ENCODE results near the gene SNX1. TPM values are rescaled to one million over a fixed set of nuclear protein-coding genes. Genes with fewer than 3 reads are reported as not detected.

The SNX1 gene
- polyA plus RNA-seq, 1 donor (not counting 4 experiments of a cell fraction or from before 2014, with no cell fraction given): 90.2 TPM

GRCh38 chr15:64164436-64164835 is 68.7 kb downstream of the SNX1 start:
- Histone ChIP-seq H3K9me1 (ENCODE audit: control insufficient read depth, extremely low read depth, insufficient read depth, low read length) (peaks cover 2% of the 10 kb centered on the region), H3K4me1 (ENCODE audit: control insufficient read depth, extremely low read depth, insufficient read depth, low read length) (peaks cover 25% of the 10 kb centered on the region), H4K20me1 (ENCODE audit: control insufficient read depth, extremely low read depth, insufficient read depth, low read length) (peaks cover 9% of the 10 kb centered on the region), H3K27ac (ENCODE audit: control insufficient read depth, insufficient read depth, low read length) (no peak overlapping the region), H3K4me3 (ENCODE audit: control insufficient read depth in 2 of 3, extremely low read depth in 1 of 3, insufficient read depth in 2 of 3, low read depth in 1 of 3, low read length in 3 of 3) (no peak overlapping the region), H3K27me3 (ENCODE audit: control insufficient read depth, extremely low read depth, insufficient read depth, low read length) (no peaks in the 10 kb centered on the region), H3K79me2 (ENCODE audit: control insufficient read depth, insufficient read depth, low read length) (peaks cover 28% of the 10 kb centered on the region), H3K36me3 (ENCODE audit: control insufficient read depth in 2 of 2, extremely low read depth in 1 of 2, insufficient read depth in 2 of 2, low read length in 2 of 2) (peaks cover 13 to 18% of the 10 kb centered on the region in 2 experiments), H2AFZ (ENCODE audit: control insufficient read depth, low read length) (no peak overlapping the region), H3K9me3 (ENCODE audit: control insufficient read depth, low read depth, low read length) (no peaks in the 10 kb centered on the region), H3K9ac (ENCODE audit: control insufficient read depth, extremely low read depth, insufficient read depth, low read length) (no peak overlapping the region), H3K4me2 (ENCODE audit: control insufficient read depth, extremely low read depth, insufficient read depth, low read depth, low read length) (no peak overlapping the region)
- FAIRE-seq (no peak), DNase-seq (ENCODE audit: low read depth, low spot score) (no peak)
- TF ChIP-seq CTCF (optimal IDR thresholded peaks at IDR 0.05 in 1 of 3, IDR thresholded peaks at IDR 0.05 in 1 of 3, conservative IDR thresholded peaks at IDR 0.05 in 1 of 3; ENCODE audit: extremely low read depth in 1 of 3, insufficient read depth in 2 of 3, low read length in 3 of 3) (no peak), EZH2 (IDR thresholded peaks at IDR 0.05; ENCODE audit: low read length) (no peak)
- dilution Hi-C loops (cut with MboI; ENCODE audit: extremely low pct_ligation_motif_present, low sequenced_read_pairs): no loop called here

DNA sequence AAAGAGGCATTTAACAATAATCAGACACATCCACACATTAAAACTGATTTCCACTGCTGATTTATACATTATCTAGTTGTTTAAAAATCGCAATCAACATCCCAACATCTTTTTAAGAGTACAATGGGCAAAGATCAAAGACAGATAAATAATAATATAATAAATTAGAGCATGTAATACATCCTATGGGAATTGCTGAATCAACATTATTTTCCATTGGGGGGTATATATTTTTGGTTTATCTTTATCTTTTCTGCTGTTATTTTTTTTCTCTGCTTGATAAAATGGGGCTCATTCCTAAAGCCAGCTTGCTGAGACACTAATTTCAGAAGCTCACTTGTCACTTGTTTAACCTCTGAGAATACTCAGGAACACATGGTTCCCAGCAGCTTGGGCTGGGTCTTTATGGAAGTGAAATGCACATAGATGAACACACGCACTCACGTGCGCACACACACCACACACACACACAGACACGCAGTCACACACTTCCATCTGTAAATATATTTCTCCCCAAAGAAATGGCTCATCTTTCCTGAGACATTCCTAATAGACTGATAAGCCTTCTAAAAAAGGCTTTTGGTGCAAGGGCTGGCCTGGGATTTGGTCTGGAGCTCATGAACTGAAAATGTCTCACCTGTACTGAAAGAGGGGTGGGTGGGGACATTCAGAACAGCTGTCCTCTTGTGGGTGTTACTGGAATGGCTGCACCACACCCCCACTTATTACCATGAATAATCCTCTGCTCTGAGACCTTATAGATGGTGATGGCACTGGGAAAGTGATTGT is 70.5 kb downstream of the SNX1 start:
- Histone ChIP-seq H3K36me3 (ENCODE audit: control insufficient read depth in 2 of 2, extremely low read depth in 1 of 2, insufficient read depth in 2 of 2, low read length in 2 of 2) (peaks cover 9 to 13% of the 10 kb centered on the region in 2 experiments), H3K27me3 (ENCODE audit: control insufficient read depth, extremely low read depth, insufficient read depth, low read length) (no peaks in the 10 kb centered on the region), H3K9me1 (ENCODE audit: control insufficient read depth, extremely low read depth, insufficient read depth, low read length) (no peaks in the 10 kb centered on the region), H3K9me3 (ENCODE audit: control insufficient read depth, low read depth, low read length) (no peaks in the 10 kb centered on the region), H3K79me2 (ENCODE audit: control insufficient read depth, insufficient read depth, low read length) (peaks cover 15% of the 10 kb centered on the region), H3K4me2 (ENCODE audit: control insufficient read depth, extremely low read depth, insufficient read depth, low read depth, low read length) (no peak overlapping the region), H2AFZ (ENCODE audit: control insufficient read depth, low read length) (no peak overlapping the region), H4K20me1 (ENCODE audit: control insufficient read depth, extremely low read depth, insufficient read depth, low read length) (no peaks in the 10 kb centered on the region), H3K9ac (ENCODE audit: control insufficient read depth, extremely low read depth, insufficient read depth, low read length) (no peak overlapping the region), H3K27ac (ENCODE audit: control insufficient read depth, insufficient read depth, low read length) (no peak overlapping the region), H3K4me1 (ENCODE audit: control insufficient read depth, extremely low read depth, insufficient read depth, low read length) (peaks cover 15% of the 10 kb centered on the region), H3K4me3 (ENCODE audit: control insufficient read depth in 2 of 3, extremely low read depth in 1 of 3, insufficient read depth in 2 of 3, low read depth in 1 of 3, low read length in 3 of 3) (no peak overlapping the region)
- FAIRE-seq (no peak), DNase-seq (ENCODE audit: low read depth, low spot score) (no peak)
- dilution Hi-C loops (cut with MboI; ENCODE audit: extremely low pct_ligation_motif_present, low sequenced_read_pairs): no loop called here
- no peak for TF ChIP-seq CTCF (optimal IDR thresholded peaks at IDR 0.05 in 1 of 3, IDR thresholded peaks at IDR 0.05 in 1 of 3, conservative IDR thresholded peaks at IDR 0.05 in 1 of 3; ENCODE audit: extremely low read depth in 1 of 3, insufficient read depth in 2 of 3, low read length in 3 of 3)
- TF ChIP-seq EZH2 (IDR thresholded peaks at IDR 0.05; ENCODE audit: low read length): no peak

All from keratinocyte (primary cell).